Esophagus squamous epithelium (tissue), 4 donors: ENCODE data around the gene GREB1L.

ENCODE experiments used
- POLR2A ChIP-seq, 4 donors: fragments of 450-650 bp; IDR thresholded peaks; one replicate each; pipeline ENCODE4 v1.6.1; 2017; ENCODE audit warnings: antibody characterized with exemption in 4 of 4, mild to moderate bottlenecking in 4 of 4, moderate library complexity in 3 of 4
- TF ChIP-seq, protein P1 (sequence below), 6 experiments: fragments of 450-650 bp in 4 of 6; fragments of 200-600 bp in 2 of 6; sonication (generic) in 2 of 6; IDR thresholded peaks; one replicate each; pipeline ENCODE4 v1.5.1; 2016 to 2019; ENCODE audit warnings: antibody characterized with exemption in 6 of 6, mild to moderate bottlenecking in 4 of 6, moderate library complexity in 4 of 6

DNA sequence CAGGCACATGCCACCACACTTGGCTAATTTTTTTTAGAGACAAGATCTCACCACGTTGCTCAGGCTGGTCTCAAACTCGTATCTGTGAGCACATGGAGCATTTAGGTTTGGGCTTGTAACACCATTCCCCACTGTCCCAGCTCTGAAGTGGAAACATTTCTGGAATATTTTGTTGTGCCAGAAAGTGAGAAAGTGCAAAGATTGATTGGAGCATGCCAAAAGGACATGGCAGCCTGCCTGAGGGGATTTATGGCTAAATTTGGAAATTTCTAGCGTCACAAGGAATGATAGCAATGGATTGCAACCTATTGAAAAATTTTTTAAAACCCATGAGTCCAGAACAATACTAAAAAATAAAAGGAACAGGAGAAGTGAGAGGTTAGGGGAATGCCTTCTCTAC lies 221.7 kb downstream of the GREB1L start:
- TF ChIP-seq POLR2A (IDR thresholded peaks at IDR 0.05) = no peak
- TF ChIP-seq, protein P1, sequence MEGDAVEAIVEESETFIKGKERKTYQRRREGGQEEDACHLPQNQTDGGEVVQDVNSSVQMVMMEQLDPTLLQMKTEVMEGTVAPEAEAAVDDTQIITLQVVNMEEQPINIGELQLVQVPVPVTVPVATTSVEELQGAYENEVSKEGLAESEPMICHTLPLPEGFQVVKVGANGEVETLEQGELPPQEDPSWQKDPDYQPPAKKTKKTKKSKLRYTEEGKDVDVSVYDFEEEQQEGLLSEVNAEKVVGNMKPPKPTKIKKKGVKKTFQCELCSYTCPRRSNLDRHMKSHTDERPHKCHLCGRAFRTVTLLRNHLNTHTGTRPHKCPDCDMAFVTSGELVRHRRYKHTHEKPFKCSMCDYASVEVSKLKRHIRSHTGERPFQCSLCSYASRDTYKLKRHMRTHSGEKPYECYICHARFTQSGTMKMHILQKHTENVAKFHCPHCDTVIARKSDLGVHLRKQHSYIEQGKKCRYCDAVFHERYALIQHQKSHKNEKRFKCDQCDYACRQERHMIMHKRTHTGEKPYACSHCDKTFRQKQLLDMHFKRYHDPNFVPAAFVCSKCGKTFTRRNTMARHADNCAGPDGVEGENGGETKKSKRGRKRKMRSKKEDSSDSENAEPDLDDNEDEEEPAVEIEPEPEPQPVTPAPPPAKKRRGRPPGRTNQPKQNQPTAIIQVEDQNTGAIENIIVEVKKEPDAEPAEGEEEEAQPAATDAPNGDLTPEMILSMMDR (IDR thresholded peaks at IDR 0.05) = no peak
